Kidney epithelial cell (primary cell): ENCODE data around the gene WNT5B. TPM values are rescaled to one million over a fixed set of nuclear protein-coding genes. Genes with fewer than 3 reads are reported as not detected.

ENCODE experiments used
- DNase-seq: peaks from one replicate; pipeline ENCODE4 v3.0.0-alpha.2; 2010; ENCODE audit warnings: low read depth
- H3K27me3 ChIP-seq: 2 replicates; pipeline ENCODE4 v1.6.0; 2011; ENCODE audit warnings: low read length; ENCODE audit not compliant: control insufficient read depth, insufficient read depth
- H3K36me3 ChIP-seq: 2 replicates; pipeline ENCODE4 v1.5.1; 2011; ENCODE audit warnings: low read length; ENCODE audit not compliant: control insufficient read depth, insufficient read depth
- H3K4me3 ChIP-seq: 2 replicates; pipeline ENCODE4 v1.5.1; 2011; ENCODE audit warnings: low read depth, mild to moderate bottlenecking, control low read depth, low read length
- total RNA-seq: library from RNA; depleted of rRNA; stranded (reverse); fragments of >200 nt; gene quantifications from 2 replicates; pipeline ENCODE4 v1.2.3, GENCODE V29; 2015
- TF ChIP-seq, protein P1 (sequence below): IDR thresholded peaks from 2 replicates; pipeline ENCODE4 v1.5.1; 2011; ENCODE audit warnings: mild to moderate bottlenecking, moderate library complexity, low read length, control low read depth, inconsistent platforms; ENCODE audit not compliant: insufficient read depth, poor library complexity, severe bottlenecking

The WNT5B gene
- total RNA-seq, 1 donor from 2014 or later, result 26.4 TPM

DNA sequence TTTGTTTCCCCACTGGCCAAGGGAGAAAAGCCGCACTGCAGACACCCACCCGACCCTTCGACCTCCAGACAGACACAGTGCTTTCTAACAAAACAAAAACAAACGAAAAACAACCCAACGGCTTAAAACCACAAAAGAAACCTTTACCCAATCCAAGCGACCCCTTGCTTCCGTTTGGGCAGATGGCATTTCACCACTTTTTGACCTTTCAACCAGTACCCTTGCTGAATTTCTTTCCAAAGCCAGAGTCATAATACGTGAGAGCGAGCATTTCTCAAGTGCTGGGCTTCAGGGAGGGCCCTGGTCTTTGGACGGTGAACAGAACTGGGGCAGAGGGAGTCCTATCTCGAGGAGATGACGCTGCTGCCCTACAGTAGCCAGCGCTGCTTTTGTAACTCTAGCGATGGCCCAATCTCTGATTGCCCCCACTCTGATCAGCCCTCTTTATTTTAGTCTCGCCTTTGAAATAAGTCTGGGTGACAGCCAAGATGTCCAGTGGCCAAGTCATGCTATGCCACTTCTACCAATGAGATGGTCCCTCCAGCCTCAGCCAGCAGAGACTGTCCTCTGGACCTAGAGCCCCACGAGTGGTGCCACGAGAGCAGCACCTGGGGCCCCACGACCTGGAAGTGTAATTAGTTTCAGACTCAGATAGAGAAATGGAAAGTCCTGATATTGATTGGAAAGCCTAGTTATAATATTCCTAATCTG lies 40.0 kb downstream of the WNT5B start:
- Histone ChIP-seq H3K4me3 (no peak overlapping the region), H3K36me3 (no peaks in the 10 kb centered on the region), H3K27me3 (no peaks in the 10 kb centered on the region)
- DNase-seq, result no peak
- TF ChIP-seq, protein P1, sequence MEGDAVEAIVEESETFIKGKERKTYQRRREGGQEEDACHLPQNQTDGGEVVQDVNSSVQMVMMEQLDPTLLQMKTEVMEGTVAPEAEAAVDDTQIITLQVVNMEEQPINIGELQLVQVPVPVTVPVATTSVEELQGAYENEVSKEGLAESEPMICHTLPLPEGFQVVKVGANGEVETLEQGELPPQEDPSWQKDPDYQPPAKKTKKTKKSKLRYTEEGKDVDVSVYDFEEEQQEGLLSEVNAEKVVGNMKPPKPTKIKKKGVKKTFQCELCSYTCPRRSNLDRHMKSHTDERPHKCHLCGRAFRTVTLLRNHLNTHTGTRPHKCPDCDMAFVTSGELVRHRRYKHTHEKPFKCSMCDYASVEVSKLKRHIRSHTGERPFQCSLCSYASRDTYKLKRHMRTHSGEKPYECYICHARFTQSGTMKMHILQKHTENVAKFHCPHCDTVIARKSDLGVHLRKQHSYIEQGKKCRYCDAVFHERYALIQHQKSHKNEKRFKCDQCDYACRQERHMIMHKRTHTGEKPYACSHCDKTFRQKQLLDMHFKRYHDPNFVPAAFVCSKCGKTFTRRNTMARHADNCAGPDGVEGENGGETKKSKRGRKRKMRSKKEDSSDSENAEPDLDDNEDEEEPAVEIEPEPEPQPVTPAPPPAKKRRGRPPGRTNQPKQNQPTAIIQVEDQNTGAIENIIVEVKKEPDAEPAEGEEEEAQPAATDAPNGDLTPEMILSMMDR, result no peak

DNA sequence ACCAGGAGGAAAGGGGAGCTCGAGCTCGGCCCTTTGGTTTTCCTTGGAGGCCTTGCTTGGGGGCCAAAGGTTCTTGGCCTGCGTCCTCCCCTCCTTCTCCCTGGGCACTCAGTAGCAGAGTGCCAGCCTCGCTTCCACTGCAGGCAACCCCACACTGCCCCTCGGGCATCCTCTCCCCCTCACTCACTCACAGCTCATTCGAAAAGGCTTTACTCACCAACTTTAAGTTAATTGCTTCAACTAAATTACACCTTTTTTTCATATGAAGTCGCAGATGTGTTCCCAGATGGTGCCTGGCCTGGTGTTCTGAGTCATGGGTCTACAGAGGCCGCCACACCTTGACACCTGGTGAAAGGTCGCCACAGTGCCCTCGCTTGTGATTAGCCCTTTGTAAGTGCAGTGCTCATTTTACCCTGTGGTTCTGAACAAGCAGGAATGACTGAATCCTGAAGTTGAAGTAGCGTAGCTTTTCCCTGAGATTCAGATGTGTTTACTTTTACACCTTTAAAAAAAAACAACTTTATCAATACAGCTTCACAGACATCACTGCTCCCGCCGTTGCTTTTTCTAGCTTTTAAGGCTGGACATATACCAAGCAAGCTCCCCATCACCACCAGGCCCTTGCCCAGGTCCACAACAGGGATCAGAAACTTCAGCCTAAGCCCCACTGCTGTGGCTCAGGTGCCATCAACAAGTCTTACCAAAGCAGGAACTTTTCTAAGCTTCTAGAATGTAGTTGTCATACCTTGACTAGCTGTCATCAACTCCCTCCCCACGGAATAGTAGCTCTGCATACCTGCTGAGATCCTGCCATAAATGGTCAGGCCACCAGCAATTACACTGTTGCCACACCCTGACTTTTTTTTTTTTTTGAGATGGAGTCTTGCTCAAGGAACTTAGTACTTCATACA lies 41.6 kb downstream of the WNT5B start:
- Histone ChIP-seq H3K36me3 (no peaks in the 10 kb centered on the region), H3K4me3 (no peak overlapping the region), H3K27me3 (no peaks in the 10 kb centered on the region)
- TF ChIP-seq, protein P1, result no peak
- DNase-seq, result no peak

DNA sequence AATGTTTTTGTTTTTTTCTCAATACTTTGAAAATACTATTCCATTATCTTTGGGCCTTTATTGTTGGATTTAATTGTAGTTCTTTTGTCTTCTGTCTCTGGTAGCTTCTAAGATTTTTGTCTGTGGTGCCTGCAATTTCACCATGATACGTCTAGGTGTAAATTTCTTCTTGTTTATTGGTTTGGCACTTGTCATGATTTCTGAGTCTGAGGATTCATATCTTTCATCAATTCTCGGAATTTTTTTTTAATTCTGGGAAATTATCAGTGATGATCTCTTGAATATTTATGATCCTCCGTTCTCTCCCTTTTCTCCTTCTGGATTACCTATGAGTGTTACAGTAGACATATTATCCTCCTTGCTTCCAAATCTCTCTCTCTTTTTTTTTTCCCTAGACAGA lies 47.0 kb downstream of the WNT5B start:
- DNase-seq, result no peak
- no peaks in the 10 kb centered on the region for H3K27me3 ChIP-seq
- no peak overlapping the region for H3K4me3 ChIP-seq
- TF ChIP-seq, protein P1, result no peak
- H3K36me3 ChIP-seq, result no peaks in the 10 kb centered on the region

DNA sequence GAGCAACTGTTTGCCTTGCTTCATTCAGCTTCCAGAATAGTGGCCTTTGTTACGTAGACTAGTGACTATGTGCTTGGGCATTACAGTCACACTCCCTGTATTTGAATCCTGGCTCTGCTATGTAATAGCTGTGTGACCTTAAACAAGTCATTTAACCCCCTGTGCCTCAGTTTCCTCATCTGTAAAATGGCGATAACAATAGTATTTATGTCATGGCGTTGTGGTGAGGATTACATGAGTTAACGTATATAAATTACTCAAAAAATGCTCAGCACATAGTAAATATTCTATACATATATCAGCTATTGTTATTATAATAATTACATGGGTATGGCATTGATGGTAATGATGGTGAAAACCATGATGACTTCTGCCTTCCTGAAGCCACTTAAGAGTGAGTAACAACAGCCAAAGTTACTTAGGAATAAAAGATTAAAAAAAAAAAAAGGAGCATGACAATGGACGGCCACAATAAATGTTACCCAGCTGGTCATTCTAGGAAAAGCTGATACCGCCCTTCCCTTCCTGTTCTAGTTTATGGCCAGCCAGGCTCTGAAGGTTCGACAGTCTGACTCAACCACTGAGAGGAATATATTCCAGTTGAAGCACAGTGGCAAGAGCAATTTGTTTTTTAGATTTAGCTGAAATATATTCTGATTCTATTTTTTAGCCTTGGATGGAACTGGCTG lies 51.9 kb downstream of the WNT5B start:
- Histone ChIP-seq H3K36me3 (no peaks in the 10 kb centered on the region), H3K4me3 (no peak overlapping the region), H3K27me3 (no peaks in the 10 kb centered on the region)
- TF ChIP-seq, protein P1, result no peak
- DNase-seq, result no peak

DNA sequence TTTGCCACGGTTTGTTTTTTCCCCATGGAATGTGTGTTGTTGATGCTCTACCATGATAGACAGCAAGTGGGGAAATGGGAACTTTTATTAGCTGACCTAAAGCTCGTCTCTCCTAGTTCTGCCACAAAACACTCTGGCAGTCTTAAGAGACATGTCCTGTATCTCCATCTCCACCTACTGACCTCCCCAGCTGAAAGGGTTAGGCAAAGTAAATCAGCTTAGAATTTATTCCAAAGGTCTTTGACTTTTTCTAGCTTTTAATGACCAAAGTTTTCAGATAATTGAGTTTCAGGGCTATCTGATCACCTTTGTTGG lies 52.4 kb downstream of the WNT5B start:
- no peak for DNase-seq
- TF ChIP-seq, protein P1, result no peak
- Histone ChIP-seq H3K4me3 (no peak overlapping the region), H3K36me3 (no peaks in the 10 kb centered on the region), H3K27me3 (no peaks in the 10 kb centered on the region)
